K562 (cell line): ENCODE measurements around the gene TAF10. TPM values are rescaled to one million over a fixed set of nuclear protein-coding genes. Genes with fewer than 3 reads are reported as not detected.

Experiments used
- DIDO1 ChIP-seq: fragments of 450-650 bp; IDR thresholded peaks from 2 replicates; pipeline ENCODE4 v1.6.1; 2016; ENCODE audit warnings: low read depth, missing biosample characterization, missing genetic modification characterization
- E2F6 ChIP-seq, 2 experiments: IDR thresholded peaks; 2 replicates each; pipeline ENCODE4 v1.6.1; 2011; ENCODE audit warnings: borderline replicate concordance in 1 of 2, control low read depth in 1 of 2, low read depth in 1 of 2, low read length in 1 of 2, mild to moderate bottlenecking in 1 of 2, mixed read lengths in 1 of 2, moderate library complexity in 1 of 2; ENCODE audit not compliant: insufficient read depth in 1 of 2, insufficient read length in 1 of 2, poor library complexity in 1 of 2, severe bottlenecking in 1 of 2; ENCODE audit errors: extremely low read depth in 1 of 2
- ELF1 ChIP-seq: fragments of 200-800 bp; sonication (Bioruptor generic); IDR thresholded peaks from 2 replicates; pipeline ENCODE4 v1.6.1; 2016; ENCODE audit warnings: missing genetic modification characterization, missing compliant biosample characterization
- ETV1 ChIP-seq: fragments of 450-650 bp; conservative IDR thresholded peaks from 2 replicates; pipeline ENCODE4 v1.6.1; 2016; ENCODE audit warnings: missing genetic modification characterization, control low read depth, low read depth, missing compliant biosample characterization
- FOXM1 ChIP-seq, 2 experiments: fragments of 450-650 bp in 1 of 2; sonication (generic) in 1 of 2; formaldehyde crosslinking in 1 of 2; IDR thresholded peaks; 2 replicates each; pipeline versions ENCODE4 v1.6.1 to v1.9.0; 2017 to 2022; ENCODE audit warnings: low read depth in 2 of 2, mild to moderate bottlenecking in 2 of 2, missing genetic modification reagents in 1 of 2, moderate library complexity in 1 of 2
- HMGXB4 ChIP-seq: sonication (generic); formaldehyde crosslinking; IDR thresholded peaks from 2 replicates; pipeline ENCODE4 v1.8.1; 2023; ENCODE audit warnings: mild to moderate bottlenecking, missing genetic modification reagents
- JUN ChIP-seq, 2 experiments: sonication (generic) in 1 of 2; formaldehyde crosslinking in 1 of 2; IDR thresholded peaks; 2 replicates each; pipeline versions ENCODE4 v1.6.1 to v1.8.0; 2012 to 2022; ENCODE audit warnings: borderline replicate concordance in 2 of 2, mild to moderate bottlenecking in 2 of 2, improper control_type of control experiment in 1 of 2, low read depth in 1 of 2, low read length in 1 of 2, missing genetic modification reagents in 1 of 2
- JUND ChIP-seq, 2 experiments: IDR thresholded peaks; 2 replicates in 1 of 2; 3 replicates in 1 of 2; pipeline ENCODE4 v1.6.1; 2011; ENCODE audit warnings: borderline replicate concordance in 2 of 2, low read depth in 2 of 2, low read length in 2 of 2, improper control_type of control experiment in 1 of 2, missing biosample characterization in 1 of 2, missing genetic modification characterization in 1 of 2, missing genetic modification reagents in 1 of 2
- KAT7 ChIP-seq: sonication (generic); formaldehyde crosslinking; IDR thresholded peaks from 2 replicates; pipeline ENCODE4 v1.8.0; 2022; ENCODE audit warnings: missing genetic modification reagents, mild to moderate bottlenecking, borderline replicate concordance
- L3MBTL2 ChIP-seq: fragments of 450-650 bp; IDR thresholded peaks from 2 replicates; pipeline ENCODE4 v1.6.1; 2016; ENCODE audit warnings: mild to moderate bottlenecking, moderate library complexity
- MYC ChIP-seq, 2 experiments: fragments of 250-450 bp in 1 of 2; sonication (Bioruptor Pico) in 1 of 2; IDR thresholded peaks; 2 replicates each; pipeline versions ENCODE4 v1.5.1 to v1.6.1; 2012 to 2021; ENCODE audit warnings: low read depth in 2 of 2, borderline replicate concordance in 1 of 2, improper control_type of control experiment in 1 of 2, low read length in 1 of 2, mild to moderate bottlenecking in 1 of 2, moderate library complexity in 1 of 2
- STAT5B ChIP-seq: fragments of 250-450 bp; sonication (Bioruptor Pico); IDR thresholded peaks from 2 replicates; pipeline ENCODE4 v1.8.0; 2021; ENCODE audit warnings: mild to moderate bottlenecking, inconsistent platforms
- ZFX ChIP-seq: sonication (generic); formaldehyde crosslinking; IDR thresholded peaks from 2 replicates; pipeline ENCODE4 v1.8.0; 2022; ENCODE audit warnings: mild to moderate bottlenecking, missing genetic modification reagents, moderate library complexity
- ZNF609 ChIP-seq: sonication (generic); formaldehyde crosslinking; IDR thresholded peaks from 2 replicates; pipeline ENCODE4 v1.8.1; 2023; ENCODE audit warnings: missing genetic modification reagents, mild to moderate bottlenecking, borderline replicate concordance
- ZNF668 ChIP-seq: fragments of 250-450 bp; sonication (Bioruptor Pico); IDR thresholded peaks from 2 replicates; pipeline ENCODE4 v1.8.0; 2022; ENCODE audit warnings: mild to moderate bottlenecking, inconsistent platforms
- polyA plus RNA-seq, 8 experiments: library from polyadenylated mRNA; depleted of rRNA in 4 of 8; stranded (reverse) in 5 of 8; unstranded in 3 of 8; fragments of >200 nt; fragmentation: Nextera tagmentation in 2 of 8; fragmentation: Illumina TruSeq in 1 of 8; extraction: Ambion mirVana in 2 of 8; extraction: Trizol in 1 of 8; gene quantifications; 2 replicates each; pipeline versions ENCODE4 v1.2.1 to v1.2.3, GENCODE V29; 2011 to 2014; ENCODE audit warnings: inconsistent platforms in 1 of 8, missing spikeins in 1 of 8
- total RNA-seq, 7 experiments: library from RNA; depleted of rRNA in 6 of 7; stranded (reverse); fragments of >200 nt in 6 of 7; fragmentation: Illumina TruSeq in 2 of 7; extraction: Trizol in 2 of 7; gene quantifications; 2 replicates each; pipeline versions ENCODE4 v1.2.1 to v1.2.3, GENCODE V29; 2011 to 2021; ENCODE audit warnings: low replicate concordance in 1 of 7

The TAF10 gene
- total and polyA plus RNA-seq, 9 of the 15 experiments (the other 6 are each of a cell fraction or from before 2014, with no cell fraction given) = 19.5 to 197 (median 121) TPM

GRCh38 chr11:6603287-6604080 lies 8.5 kb downstream of the TAF10 start, which contains the start of the genes ILK and RRP8 (continued):
- peak; percentile 84 for TF ChIP-seq L3MBTL2
- peak; percentile 94 for TF ChIP-seq ELF1 (tag)
- 0 out of 2 replicates have a peak, but pooled peaks have one; percentile 14 for TF ChIP-seq JUN (IDR thresholded peaks at IDR 0.05; ENCODE audit: borderline replicate concordance, low read depth, low read length)
- TF ChIP-seq JUN (CRISPR knock-in tag; IDR thresholded peaks at IDR 0.05; ENCODE audit: borderline replicate concordance) = no peak; the same call in 1 of the 2 replicates
- TF ChIP-seq ZNF609 = peak; percentile 75; the same call in 1 of the 2 replicates
- peak; percentile 46 to 64 for TF ChIP-seq E2F6 (IDR thresholded peaks at IDR 0.05; ENCODE audit: borderline replicate concordance in 1 of 2, extremely low read depth in 1 of 2, insufficient read depth in 1 of 2, insufficient read length in 1 of 2, low read depth in 1 of 2, low read length in 1 of 2, poor library complexity in 1 of 2, severe bottlenecking in 1 of 2)
- no peak for TF ChIP-seq STAT5B (CRISPR knock-in tag)
- TF ChIP-seq ZNF668 (CRISPR knock-in tag) = no peak
- peak; percentile 94 for TF ChIP-seq MYC (IDR thresholded peaks at IDR 0.05; ENCODE audit: low read depth, low read length)
- TF ChIP-seq MYC (CRISPR knock-in tag; IDR thresholded peaks at IDR 0.05; ENCODE audit: borderline replicate concordance, low read depth) = peak; percentile 85
- TF ChIP-seq KAT7 (CRISPR knock-in tag) = peak; percentile 94; the same call in 1 of the 2 replicates
- TF ChIP-seq JUND (IDR thresholded peaks at IDR 0.05; ENCODE audit: borderline replicate concordance, low read depth, low read length) = peak; percentile 60; the same call in 1 of the 2 replicates
- TF ChIP-seq JUND (tag; IDR thresholded peaks at IDR 0.05; ENCODE audit: borderline replicate concordance, low read depth, low read length) = no peak; the same call in 2 of the 3 replicates
- TF ChIP-seq ETV1 (tag) = peak; percentile 61
- TF ChIP-seq HMGXB4 (CRISPR knock-in tag) = peak; percentile 25; the same call in 1 of the 2 replicates
- 0 out of 2 replicates have a peak, but pooled peaks have one; percentile 21 for TF ChIP-seq DIDO1
- peak; percentile 95 for TF ChIP-seq ZFX (CRISPR knock-in tag)
- no peak for TF ChIP-seq FOXM1 (IDR thresholded peaks at IDR 0.05; ENCODE audit: low read depth)
- TF ChIP-seq FOXM1 (CRISPR knock-in tag; IDR thresholded peaks at IDR 0.05; ENCODE audit: low read depth) = peak; percentile 96; the same call in 1 of the 2 replicates
